ENCODE data around the gene PRXL2A. TPM values are rescaled to one million over a fixed set of nuclear protein-coding genes. Genes with fewer than 3 reads are reported as not detected.

Gene PRXL2A
- total RNA-seq, 4 donors from 2014 or later = 68.0 to 185 (median 103) TPM

DNA sequence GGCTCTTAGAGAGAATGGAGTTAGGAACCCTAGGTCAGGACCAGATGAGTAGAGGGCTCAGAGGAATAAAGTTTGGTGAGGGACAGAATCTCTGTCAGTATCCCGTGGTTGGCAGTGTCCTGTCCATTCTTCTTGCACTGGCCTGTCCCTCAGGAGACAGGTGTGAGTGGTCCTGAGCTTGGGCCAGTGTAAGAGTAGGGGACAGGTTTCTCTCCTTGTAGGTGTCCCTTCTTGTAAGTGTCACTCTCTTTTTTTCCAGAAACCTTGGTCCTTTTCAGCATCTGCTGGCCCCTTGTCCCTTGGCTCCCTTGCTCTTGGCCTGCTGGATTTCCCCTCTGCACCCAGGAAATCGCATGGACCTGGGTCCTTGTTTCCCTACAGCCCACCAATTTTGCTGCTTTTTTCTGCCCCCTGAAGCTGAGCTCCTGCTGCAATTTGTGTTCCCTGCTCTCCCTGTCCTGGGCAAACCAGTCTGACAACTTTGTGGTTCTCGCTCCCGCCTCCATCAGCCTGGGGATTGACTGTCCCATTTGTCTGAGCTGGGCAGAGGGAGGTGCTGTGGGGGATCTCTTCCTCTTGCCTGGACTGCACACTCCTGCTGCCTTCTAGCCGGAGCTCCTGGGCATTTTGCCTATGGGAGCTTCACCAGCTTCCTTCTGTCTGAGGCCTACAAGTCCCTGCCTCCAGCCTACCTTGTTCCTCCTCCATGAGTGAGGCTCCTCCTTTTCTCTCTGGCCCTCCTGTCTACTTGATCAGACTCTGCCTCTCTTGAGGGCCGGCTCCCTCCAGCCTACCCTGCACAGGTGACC lies 52.3 kb downstream of the PRXL2A start:
- H3K27ac ChIP-seq = peak overlapping the region; percentile 92 to 100 (median 98)
- peak overlapping the region in 3 of 4 donors; percentile 37 to 100 (median 38) for H3K4me3 ChIP-seq
- intact Hi-C loops (cut with DNase I) = no loop called here
- H3K36me3 ChIP-seq = peaks cover 0 to 7% (median 0%) of the 10 kb centered on the region in 3 donors
- H3K4me1 ChIP-seq = peaks cover 94 to 100% (median 97%) of the 10 kb centered on the region in 3 donors
- TF ChIP-seq, protein P1, sequence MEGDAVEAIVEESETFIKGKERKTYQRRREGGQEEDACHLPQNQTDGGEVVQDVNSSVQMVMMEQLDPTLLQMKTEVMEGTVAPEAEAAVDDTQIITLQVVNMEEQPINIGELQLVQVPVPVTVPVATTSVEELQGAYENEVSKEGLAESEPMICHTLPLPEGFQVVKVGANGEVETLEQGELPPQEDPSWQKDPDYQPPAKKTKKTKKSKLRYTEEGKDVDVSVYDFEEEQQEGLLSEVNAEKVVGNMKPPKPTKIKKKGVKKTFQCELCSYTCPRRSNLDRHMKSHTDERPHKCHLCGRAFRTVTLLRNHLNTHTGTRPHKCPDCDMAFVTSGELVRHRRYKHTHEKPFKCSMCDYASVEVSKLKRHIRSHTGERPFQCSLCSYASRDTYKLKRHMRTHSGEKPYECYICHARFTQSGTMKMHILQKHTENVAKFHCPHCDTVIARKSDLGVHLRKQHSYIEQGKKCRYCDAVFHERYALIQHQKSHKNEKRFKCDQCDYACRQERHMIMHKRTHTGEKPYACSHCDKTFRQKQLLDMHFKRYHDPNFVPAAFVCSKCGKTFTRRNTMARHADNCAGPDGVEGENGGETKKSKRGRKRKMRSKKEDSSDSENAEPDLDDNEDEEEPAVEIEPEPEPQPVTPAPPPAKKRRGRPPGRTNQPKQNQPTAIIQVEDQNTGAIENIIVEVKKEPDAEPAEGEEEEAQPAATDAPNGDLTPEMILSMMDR (IDR thresholded peaks at IDR 0.05) = no peak
- peak in 2 of 4 donors; percentile 17 to 54 for TF ChIP-seq POLR2A (IDR thresholded peaks at IDR 0.05)
- H3K27me3 ChIP-seq = no peaks in the 10 kb centered on the region
- H3K9me3 ChIP-seq = no peaks in the 10 kb centered on the region
- 18 to 26% methylated on average over 4 to 6 of the region's 6 CpGs for WGBS, 2 donors
- no peak for DNase-seq

DNA sequence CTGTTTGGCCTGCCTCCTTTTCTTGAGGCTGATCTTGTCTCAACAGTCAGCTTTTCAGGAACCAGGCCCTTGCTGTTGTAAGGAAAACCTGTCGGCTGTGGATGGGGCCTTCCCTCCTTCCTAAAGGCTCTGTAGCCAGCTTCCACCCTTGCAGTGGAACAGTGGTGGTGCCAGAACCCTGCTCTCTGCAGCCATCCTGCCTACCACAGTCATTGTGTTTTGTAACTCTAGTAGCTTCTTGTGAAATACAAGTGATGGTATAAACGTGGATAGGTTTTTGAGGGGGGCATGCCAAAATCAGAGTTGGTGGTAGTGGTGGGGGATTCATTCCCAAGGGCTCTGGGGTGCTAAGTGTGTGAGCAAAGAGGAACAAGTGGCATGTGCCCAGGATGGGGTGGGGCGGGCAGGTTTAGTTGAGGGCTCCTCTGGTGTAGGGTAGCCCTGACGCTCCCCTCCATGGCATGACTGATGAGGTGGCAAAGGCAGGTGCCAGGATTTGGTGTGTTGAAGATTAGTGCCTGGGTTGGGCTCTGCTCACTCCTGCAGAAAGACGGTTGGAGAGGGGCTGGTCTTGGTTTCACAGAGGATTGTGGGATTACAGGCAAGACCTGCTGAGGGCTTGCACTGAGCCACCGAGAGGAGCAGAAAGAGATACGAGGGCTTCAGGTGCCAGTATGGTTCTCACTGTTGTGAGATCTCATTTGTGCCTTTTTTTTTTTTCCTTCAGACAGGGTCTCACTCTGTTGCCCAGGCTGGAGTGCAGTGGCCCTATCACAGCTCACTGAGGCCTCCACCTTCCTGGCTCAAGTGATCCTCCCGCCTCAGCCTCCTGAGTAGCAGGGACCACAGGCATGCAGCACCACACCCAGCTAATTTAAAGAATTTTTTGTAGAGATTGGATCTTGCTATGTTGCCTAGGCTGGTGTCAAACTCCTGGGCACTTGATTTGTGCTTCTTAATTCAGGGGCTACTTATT lies 53.1 kb downstream of the PRXL2A start:
- WGBS, 2 donors = 26 to 39% methylated on average over 6 to 7 of the region's 8 CpGs
- peaks cover 0 to 7% (median 0%) of the 10 kb centered on the region in 3 donors for H3K36me3 ChIP-seq
- DNase-seq = no peak
- intact Hi-C loops (cut with DNase I) = no loop called here
- peak overlapping the region; percentile 92 to 100 (median 98) for H3K27ac ChIP-seq
- H3K4me1 ChIP-seq = peaks cover 94 to 100% (median 100%) of the 10 kb centered on the region in 3 donors
- H3K9me3 ChIP-seq = no peaks in the 10 kb centered on the region
- peak overlapping the region in 3 of 4 donors; percentile 37 to 100 (median 38) for H3K4me3 ChIP-seq
- no peaks in the 10 kb centered on the region for H3K27me3 ChIP-seq
- no peak for TF ChIP-seq POLR2A (IDR thresholded peaks at IDR 0.05)
- TF ChIP-seq, protein P1 (IDR thresholded peaks at IDR 0.05) = no peak

DNA sequence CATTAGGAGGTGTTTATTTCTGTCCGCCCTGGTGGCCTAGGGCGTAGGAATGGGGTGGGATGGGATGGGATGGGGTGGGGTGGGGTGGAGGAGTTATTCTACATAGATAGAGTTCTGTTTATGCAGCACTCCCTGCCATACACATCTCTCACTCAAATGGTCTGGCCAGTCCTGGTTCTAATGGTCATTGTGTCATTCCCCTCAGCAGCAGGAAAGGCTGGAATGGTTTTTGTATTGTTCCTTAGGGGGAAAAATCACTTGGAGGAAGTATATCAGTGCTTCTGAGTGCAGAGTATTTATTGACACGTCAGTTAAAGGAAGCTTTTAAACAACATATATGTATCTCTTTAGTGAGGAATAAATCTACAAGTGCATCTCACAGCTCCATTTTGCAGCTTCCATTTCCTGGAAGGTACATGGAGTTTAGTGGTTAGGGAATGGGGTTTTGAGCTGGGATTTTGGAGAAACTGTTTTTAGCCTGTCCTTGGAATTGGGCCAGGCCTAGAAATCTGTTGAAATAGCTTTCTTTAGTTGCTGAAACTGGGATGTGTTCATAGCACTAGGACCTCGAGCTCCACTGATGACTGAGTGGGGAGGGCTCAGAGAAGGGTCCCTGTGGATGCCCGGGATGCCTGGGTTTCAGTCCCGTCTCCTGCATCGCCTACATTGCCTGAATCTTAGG lies 54.1 kb downstream of the PRXL2A start:
- Histone ChIP-seq H3K27me3 (no peaks in the 10 kb centered on the region), H3K36me3 (peaks cover 0 to 3% (median 0%) of the 10 kb centered on the region in 3 donors), H3K27ac (peak overlapping the region; percentile 92 to 100 (median 98)), H3K4me3 (peak overlapping the region in 3 of 4 donors; percentile 12 to 100 (median 38)), H3K4me1 (peaks cover 100% of the 10 kb centered on the region in 3 donors), H3K9me3 (no peaks in the 10 kb centered on the region)
- intact Hi-C loops (cut with DNase I) = no loop called here
- TF ChIP-seq, protein P1 (IDR thresholded peaks at IDR 0.05) = no peak
- no peak for TF ChIP-seq POLR2A (IDR thresholded peaks at IDR 0.05)
- WGBS, 2 donors = 38 to 40% methylated on average over 5 to 6 of the region's 7 CpGs
- no peak for DNase-seq

DNA sequence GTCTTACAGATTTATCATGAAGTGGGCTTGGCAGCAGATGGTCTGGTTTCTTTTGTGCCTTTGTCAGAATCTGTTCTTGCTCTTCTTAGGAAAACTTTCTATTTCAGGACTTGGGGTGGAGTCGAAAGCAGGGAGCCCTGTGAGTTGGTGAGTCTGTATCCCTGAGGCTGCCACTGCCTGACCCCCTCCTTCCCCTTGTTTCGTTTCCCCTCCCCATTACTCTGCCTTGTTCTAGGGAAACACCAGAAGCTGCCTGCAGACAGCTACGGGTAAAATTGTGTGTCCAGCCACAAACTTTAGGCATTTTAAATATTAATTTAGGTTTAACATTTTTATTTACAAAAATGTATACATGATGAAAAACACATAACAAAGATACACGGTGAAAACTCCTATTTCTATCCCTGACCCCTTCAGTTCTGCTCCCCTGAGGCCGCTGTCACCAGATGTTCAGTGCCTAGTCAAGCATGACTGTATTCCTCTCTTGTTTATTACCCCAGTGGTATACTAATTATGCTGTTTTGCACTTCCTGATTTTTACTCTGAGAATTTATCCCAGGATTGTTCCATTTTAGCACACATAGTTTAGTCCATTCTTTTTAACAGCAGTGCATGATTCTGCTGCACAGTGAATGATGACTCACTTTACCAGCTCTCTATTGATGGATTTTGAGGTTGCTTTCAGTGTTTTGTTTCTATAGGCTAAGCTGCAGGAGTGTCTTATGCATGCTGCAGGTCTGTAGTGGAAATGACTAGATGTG lies 54.8 kb downstream of the PRXL2A start:
- WGBS, 2 donors = 24 to 26% methylated on average over 4 to 5 of the region's 5 CpGs
- intact Hi-C loops (cut with DNase I) = no loop called here
- no peak for TF ChIP-seq POLR2A (IDR thresholded peaks at IDR 0.05)
- TF ChIP-seq, protein P1 (IDR thresholded peaks at IDR 0.05) = no peak

More for the DNA sequence above, 54.8 kb downstream of the PRXL2A start:
- Histone ChIP-seq H3K4me1 (peaks cover 100% of the 10 kb centered on the region in 3 donors), H3K9me3 (no peaks in the 10 kb centered on the region), H3K27ac (peak overlapping the region; percentile 92 to 100 (median 98)), H3K36me3 (no peaks in the 10 kb centered on the region), H3K27me3 (no peaks in the 10 kb centered on the region), H3K4me3 (peak overlapping the region in 2 of 4 donors; percentile 38 to 100)
- no peak for DNase-seq

Measured in esophagus squamous epithelium (tissue), 5 donors.